ENCODE measurements around the gene RALGAPA2.

RALGAPA2 gene

DNA sequence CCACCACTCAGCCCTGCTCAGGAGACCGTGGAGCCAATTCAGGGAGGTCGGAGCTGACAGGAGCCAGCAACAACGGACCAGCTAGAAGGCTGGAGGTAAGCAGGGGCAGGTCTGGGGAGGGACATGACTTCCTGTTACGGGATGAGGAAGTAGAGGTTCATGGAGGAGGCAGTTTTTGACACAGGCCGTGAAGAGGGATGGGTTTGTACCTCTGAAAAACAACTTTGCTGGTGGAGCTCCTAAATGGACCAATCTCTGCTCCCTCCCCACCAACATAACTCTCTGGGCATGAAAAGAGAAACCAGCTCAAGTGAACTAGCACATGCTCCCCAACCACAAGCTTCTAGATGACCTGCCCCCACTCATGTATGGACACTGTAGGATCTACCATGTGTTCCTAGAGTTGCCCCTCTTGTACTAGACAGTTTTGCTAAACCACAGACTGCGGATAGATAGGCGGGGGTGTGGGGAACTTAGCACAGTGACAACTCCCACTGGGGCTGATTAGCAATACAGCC is 31.4 kb downstream of the RALGAPA2 start:
- no peak for DNase-seq

GRCh38 chr20:20679316-20679715 is 33.1 kb downstream of the RALGAPA2 start:
- DNase-seq: no peak

- DNase-seq: no peak
Observed at GRCh38 chr20:20677186-20677585, 35.3 kb downstream of the RALGAPA2 start.

- DNase-seq: no peak
Observed at GRCh38 chr20:20668639-20669038, 43.8 kb downstream of the RALGAPA2 start.

DNA sequence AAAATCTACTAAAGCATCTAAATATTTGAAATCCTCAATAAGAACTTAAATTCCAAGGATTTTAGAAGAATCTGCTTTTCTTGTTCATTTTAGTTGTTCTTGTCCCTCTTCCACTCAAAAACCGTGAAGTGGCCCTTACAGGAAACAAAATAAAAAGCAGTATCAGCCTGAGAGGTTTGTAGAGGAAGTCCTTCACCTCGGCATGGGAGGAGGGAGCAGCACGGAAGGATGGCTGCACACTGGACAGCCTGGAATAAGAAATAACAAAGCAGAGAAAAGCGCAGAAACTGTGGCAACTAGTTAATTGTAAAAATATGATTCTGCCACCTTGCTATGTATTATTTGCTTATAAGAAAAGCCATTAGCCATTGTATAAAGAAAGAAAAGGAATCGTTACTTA is 46.1 kb downstream of the RALGAPA2 start:
- DNase-seq: no peak

DNA sequence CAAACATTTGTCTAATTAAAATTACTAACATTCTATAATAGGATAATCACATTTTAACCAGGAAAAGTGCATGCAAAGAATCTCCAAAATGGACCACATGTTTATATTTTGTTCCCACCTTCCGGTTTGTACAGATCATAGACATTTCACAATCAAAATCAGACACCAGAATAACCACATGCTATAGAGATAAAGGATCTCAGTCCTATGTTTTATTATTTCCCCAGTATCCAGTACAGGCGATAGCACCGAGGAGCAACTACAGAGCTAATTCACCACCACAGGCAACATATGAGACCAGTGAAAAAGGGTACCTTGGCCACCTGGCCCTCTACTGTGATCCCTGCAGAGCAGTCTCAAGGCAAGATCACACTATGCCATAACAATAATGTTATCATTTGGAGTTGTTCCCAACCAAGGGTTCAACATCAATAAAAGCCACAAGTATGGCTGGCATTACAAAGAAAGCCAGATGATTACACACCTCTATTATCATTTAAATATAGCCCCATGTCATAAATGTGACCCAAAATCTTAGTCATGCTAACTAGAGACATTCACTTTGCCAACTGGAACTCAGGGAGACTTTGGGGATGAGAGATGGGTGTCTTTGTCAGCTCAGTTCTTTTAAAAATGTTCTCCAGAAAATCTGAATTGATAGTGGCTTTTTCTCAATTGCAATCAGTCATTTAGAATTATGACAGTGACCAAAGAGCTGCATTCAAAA is 46.7 kb downstream of the RALGAPA2 start:
- DNase-seq: no peak

DNA sequence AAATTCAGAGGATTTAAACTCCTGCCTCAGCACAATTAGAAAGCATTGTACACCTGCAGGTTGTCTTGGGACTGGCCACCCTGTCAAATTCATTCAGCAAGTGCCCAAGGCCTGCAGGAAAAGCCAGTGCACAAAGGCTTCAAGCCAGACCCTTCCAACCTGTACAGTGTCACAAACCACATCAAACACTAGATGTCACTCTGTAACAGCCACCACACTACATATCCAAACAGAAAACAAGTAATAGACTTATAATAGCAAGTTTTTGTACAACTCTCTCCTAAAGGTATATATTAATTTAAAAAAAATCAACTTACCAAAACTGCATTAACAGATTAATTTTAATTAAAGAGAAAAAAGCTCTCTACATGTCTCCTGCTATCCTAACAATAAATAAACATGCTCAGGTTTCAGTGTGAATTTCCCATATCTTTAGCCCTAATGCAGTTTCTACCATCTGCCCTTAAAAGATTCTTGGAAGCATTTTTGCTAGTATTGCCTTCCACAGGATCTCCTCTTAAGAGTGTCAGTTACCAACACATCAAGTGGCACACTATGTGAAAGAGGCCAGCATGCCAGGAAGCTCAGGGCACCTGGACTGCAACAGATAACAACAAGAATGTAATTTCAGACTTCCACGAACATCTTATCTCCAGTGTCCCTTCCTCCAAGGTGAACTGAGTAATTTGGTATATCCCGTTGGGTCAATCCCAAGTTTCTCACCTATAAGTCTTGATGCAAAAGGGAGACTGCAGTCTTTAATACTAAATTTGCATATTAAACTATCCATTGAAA is 47.5 kb downstream of the RALGAPA2 start:
- peak; percentile 18 for DNase-seq

DNA sequence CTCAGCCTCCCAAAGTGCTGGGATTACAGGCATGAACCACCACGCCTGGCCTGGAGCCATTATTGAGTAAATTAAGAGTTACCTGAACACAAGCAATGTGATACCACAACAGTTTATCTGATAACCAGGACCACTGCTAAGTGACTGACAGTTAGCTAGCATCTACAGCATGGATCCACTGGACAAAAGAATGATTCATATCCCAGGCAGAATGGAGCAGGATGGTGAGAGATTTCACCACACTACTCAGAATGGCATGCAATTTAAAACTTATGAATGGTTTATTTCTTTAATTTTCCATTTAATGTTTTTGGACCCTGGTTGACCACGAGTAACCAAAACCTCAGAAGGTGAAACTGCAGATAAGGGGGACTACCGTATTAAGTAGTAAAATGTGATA is 48.6 kb downstream of the RALGAPA2 start:
- DNase-seq: no peak

- no peak for DNase-seq
Observed at GRCh38 chr20:20658871-20659431, 53.5 kb downstream of the RALGAPA2 start.

DNA sequence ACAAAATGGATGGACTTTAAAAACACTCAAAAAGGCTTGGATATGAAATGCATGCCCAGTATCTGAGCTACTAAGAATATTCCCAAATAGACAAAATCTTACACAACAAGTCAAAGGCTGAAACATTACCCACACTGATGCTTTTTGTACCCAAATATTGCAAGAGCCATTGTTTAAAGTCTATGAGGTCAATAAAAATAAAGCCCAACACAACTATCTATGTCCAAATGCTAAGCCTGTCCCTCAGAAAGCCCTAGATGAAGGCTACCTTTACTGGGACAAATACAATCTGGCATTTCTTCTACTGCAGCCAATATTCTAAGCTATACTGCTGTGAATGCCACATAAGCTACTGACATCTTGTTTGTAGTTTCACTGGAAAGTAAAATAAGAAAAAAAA is 54.3 kb downstream of the RALGAPA2 start:
- DNase-seq: no peak

DNA sequence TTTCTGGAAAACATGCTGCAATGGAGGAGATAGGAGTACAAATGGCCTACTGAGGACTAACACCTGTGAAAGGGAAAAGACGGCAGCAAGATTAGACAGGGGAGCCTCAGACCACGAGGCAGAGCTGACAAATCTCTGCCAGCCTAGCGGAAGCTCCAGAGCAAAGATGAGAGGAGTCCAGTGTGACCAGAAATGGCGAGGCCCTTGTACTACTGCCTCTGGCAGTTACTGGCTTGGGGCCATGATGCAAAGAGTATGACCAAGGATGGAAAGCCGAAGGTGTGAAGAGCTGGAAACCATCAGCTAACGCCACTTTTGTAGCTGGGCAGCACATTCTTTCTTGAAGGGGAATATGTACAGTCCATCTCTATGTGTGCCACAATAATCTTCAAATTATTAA is 55.4 kb downstream of the RALGAPA2 start:
- no peak for DNase-seq

DNA sequence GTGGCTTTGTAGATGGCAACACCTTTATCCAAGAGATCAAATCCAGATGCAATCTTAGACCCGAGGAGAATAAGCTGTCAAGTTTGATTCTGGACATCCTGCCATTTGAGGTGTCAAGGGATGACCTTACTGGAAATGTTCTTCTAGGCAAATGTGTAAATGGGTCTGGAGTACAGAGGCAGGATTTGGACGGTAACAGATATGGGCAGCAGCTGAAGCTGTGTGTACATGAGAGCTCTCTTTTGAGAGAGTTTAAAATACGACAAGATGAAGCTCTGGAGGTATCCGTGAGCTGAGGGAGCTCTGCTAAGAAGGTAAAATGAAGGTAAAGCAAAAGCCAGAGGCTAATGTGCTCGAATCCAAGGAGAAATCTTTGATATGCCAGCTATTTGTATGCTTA is 56.6 kb downstream of the RALGAPA2 start:
- DNase-seq: no peak

DNA sequence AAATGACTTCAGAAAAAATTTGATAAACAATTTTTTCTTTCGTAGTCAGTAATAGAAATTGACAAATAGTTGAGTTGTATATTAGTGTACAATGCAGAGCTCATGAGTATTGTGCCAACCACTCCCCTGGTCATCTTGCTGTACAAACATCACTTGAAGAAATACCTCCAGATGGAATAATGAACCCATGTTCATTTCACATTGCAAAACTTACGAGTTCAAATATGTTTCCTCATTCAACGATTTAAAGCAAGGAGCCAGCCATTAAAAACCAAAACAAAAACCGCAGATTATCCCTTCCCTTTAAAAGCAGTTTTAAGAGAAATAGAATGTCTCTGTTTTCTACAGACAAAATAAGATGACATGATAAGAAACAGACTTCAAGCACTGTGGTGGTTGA is 62.5 kb downstream of the RALGAPA2 start:
- DNase-seq: no peak

GRCh38 chr20:20643927-20644326 is 68.5 kb downstream of the RALGAPA2 start:
- no peak for DNase-seq

DNA sequence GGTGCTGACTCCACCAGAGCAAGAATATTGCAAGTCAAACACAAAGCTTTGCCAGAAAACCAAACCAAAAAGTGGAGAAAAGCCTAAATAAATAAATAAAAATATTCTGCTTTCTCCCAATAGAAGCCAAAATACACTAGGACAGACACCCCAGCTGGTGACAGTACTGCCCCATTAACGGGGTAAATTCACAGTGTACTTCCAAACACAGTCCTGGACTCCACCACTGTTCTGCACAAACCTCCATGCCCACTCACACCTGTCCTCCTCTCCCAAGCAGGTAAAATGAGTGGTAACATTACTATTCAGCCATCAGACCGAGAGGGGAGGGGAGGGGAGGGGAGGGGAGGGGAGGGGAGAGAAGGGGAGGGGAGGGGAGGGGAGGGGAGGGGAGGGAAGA is 70.7 kb downstream of the RALGAPA2 start:
- DNase-seq: no peak

GRCh38 chr20:20638878-20639277 is 73.6 kb downstream of the RALGAPA2 start:
- DNase-seq: no peak

DNA sequence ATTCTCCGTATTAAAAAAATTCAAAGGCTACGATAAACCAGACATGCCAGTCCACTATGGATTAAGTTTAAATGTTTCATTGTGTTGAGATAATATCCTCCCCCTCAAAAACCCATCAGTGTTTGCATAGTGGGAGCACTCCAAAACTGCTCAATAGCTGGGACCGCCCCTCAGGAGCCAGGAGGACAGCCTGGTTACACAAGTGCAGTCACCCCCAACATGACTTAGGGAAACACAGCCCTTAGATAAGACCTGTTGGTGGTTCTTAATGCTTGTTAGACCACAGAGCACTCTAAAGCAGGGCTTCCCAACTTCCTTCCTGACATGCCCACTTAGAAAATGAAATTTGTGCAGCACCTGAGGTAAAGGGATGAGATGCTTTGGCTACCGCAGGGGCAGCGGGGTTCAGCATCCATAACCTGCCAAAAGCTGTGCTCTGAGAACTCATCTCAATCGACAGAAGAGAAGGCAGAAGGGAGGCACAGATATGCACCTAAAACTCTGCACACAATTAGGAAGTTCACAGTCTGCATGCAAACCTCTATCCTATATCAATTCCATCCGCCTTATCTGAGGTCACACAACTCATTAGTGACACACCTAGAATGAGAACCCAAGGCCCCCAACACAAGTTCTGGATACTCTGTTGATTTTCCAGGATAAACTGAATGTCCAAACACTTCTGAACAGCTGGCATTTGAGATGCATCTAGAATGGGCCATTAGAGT is 74.3 kb downstream of the RALGAPA2 start:
- no peak for DNase-seq

GRCh38 chr20:20635006-20635405 is 77.4 kb downstream of the RALGAPA2 start:
- DNase-seq: no peak

GRCh38 chr20:20632644-20633043 is 79.8 kb downstream of the RALGAPA2 start:
- no peak for DNase-seq

DNA sequence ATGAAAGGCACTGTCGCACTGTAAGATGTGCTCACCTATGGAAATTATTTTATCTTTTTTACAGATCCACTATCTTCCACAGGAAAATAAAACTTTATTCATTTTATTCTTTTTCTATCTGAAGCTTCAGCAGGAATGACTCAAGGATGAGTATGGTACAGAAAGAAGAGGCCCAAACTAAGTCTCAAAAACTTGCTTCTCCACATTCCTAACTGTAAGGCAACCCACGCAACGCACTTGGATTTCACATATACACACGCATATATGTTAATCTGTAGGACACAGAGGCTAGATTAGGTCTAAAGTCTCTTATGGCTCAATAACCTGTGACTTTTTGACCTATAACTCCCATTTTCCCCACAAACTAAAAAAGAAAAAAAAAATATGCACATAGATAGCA is 81.9 kb downstream of the RALGAPA2 start:
- DNase-seq: no peak

DNA sequence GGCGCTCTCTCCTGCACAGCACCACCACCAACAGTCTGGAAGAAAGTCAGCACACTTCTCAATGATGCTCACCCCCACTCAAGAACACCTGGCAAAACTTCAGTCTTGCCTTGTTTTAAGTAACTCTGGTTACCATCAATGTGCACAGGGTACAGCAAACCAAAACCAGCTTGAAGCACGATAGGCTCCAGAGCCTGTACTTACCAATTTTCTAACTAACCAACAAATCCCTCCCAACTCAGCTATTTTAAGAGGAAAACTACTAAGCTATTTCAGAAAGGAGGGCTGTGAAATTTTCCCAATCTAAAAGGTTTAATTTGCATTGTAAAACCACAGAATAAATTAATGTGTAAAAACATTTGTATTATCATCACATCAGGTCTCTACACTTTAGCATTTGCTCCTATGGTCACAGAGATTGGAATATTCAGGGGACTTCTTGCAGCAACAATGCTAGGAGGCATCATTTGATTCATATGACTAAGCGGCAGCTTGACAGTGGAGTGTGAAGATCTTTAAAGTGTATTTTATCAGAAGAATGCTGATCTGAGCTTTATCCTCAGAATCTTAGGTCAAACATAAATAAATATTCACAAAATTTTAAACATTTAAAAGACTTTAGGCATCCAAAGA is 82.8 kb downstream of the RALGAPA2 start:
- DNase-seq: no peak

DNA sequence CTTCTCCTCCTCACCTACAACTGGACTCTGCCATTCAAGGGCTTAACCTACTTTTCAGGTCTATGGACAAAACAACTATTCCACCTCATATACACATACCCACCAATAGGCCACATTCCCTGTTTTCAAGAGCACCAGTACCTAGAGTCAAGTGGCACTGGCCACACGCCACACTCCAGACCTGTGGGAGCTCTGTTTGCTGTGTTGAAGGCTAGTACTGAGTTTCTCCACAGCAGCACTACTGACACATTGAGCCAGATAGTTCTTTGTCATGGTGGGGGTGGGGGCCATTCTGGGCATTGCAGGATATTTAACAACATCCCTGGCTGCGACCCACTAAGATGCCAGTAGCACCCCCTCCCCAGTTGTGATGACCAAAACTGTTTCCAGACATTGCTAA is 84.1 kb downstream of the RALGAPA2 start:
- DNase-seq: no peak

DNA sequence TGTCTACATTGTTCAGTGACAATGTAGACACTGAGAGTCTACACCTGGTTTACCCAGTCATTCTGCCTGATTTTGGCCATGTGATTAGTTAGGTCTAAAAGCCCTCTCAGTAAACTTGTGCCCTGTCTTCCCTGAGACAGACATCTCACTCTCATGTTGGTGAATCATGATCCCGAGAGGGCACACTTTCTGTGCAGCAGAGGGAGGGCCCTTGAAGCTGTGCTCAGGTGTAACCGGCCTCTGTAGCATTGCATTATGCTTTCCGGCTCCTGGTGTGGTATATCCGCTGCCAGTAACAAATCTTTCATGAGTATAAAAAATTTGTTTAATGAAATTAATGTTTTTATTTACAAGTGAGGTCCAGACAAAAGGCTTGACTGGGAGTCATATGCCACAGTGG is 85.0 kb downstream of the RALGAPA2 start:
- DNase-seq: no peak

Measured in activated CD4-positive, alpha-beta T cell treated with anti-CD3 and anti-CD28 coated beads, Interleukin-2, amount 50 U/mL, for 16 hours (primary cell).